ENCODE data around the gene YBX1.

- TF ChIP-seq CTCF (IDR thresholded peaks at IDR 0.05 in 4 of 5, conservative IDR thresholded peaks at IDR 0.05 in 1 of 5) (no peak), POLR2A (IDR thresholded peaks at IDR 0.05) (no peak)
Measured at GRCh38 chr1:42690477-42691156, 8.4 kb downstream of the YBX1 start.
